DOHH2 (cell line): Measurements from ENCODE around the gene SNX30.

Experiments used
- CTCF ChIP-seq: fragments of 200-600 bp; sonication (generic); IDR thresholded peaks from one replicate; pipeline ENCODE4 v1.5.1; 2014; ENCODE audit warnings: antibody characterized with exemption, mild to moderate bottlenecking, low read depth, low read length; ENCODE audit not compliant: poor library complexity, severe bottlenecking
- EZH2phosphoT487 ChIP-seq: fragments of 200-600 bp; sonication (generic); IDR thresholded peaks from 2 replicates; pipeline ENCODE4 v1.6.1; 2017; ENCODE audit warnings: borderline replicate concordance, mild to moderate bottlenecking, antibody characterized with exemption, low read length, moderate library complexity, mixed read lengths

DNA sequence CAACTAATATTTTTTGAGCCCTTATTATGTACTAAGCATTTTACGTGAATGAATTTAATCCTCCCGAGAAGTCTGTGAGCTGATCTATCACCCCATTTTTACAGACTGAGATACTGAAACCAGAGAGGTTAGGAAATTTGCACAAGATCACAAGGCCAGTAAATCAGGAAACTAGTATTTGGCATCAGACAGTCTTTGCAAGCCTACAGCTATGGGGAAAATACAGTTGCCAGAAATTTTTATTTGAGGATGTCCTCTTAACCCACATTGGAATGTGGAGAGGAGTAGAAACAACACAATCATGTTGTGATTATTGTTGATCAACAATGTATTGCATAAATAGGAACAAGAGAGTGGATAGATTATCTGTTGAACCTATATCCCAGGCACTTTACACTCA is 142.4 kb downstream of the SNX30 start:
- TF ChIP-seq CTCF, result no peak
- no peak for TF ChIP-seq EZH2phosphoT487
